Measurements from ENCODE around the gene COX6A2.

DNA sequence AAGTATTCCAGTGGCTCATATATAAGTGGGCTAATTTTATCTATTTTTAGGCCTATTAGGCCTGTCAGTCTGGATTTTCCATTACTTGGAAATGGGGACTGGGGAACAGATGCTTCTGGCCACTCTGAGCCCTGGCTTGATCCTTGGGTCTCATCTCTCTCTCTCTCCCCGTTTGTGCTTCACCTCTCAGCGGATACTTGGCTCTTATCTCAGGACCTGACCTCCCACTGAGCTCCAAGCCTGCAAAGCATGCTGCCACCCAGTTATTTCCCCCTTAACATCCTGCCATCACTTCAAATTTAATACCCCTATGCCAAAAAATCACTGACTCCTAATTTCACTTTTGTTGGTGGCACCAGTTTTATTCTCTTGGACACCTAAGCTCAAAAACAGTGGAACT lies 10.3 kb upstream of the COX6A2 start:
- TF ChIP-seq, protein P1, sequence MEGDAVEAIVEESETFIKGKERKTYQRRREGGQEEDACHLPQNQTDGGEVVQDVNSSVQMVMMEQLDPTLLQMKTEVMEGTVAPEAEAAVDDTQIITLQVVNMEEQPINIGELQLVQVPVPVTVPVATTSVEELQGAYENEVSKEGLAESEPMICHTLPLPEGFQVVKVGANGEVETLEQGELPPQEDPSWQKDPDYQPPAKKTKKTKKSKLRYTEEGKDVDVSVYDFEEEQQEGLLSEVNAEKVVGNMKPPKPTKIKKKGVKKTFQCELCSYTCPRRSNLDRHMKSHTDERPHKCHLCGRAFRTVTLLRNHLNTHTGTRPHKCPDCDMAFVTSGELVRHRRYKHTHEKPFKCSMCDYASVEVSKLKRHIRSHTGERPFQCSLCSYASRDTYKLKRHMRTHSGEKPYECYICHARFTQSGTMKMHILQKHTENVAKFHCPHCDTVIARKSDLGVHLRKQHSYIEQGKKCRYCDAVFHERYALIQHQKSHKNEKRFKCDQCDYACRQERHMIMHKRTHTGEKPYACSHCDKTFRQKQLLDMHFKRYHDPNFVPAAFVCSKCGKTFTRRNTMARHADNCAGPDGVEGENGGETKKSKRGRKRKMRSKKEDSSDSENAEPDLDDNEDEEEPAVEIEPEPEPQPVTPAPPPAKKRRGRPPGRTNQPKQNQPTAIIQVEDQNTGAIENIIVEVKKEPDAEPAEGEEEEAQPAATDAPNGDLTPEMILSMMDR (conservative IDR thresholded peaks at IDR 0.05), result no peak
- TF ChIP-seq ZFX (IDR thresholded peaks at IDR 0.05), result no peak
